GM12873 (cell line): Measurements from ENCODE around the gene SAE1.

Experiments used
- CTCF ChIP-seq: IDR thresholded peaks from 2 replicates; pipeline ENCODE4 v1.5.1; 2012; ENCODE audit warnings: low read depth, mild to moderate bottlenecking, moderate library complexity, low read length, control low read depth; ENCODE audit not compliant: insufficient read depth; ENCODE audit errors: missing control alignments

Gene SAE1

GRCh38 chr19:47176071-47176626, 45.5 kb downstream of the SAE1 start:
- no peak for TF ChIP-seq CTCF

- TF ChIP-seq CTCF = no peak
Observed at GRCh38 chr19:47176627-47177090, 46.0 kb downstream of the SAE1 start.

- TF ChIP-seq CTCF = no peak
Observed at GRCh38 chr19:47179653-47180310, 49.1 kb downstream of the SAE1 start.

- TF ChIP-seq CTCF = no peak
Observed at GRCh38 chr19:47183601-47184000, 53.0 kb downstream of the SAE1 start.

GRCh38 chr19:47186446-47187334, 56.1 kb downstream of the SAE1 start:
- TF ChIP-seq CTCF = peak; percentile 23

- TF ChIP-seq CTCF = no peak
Observed at GRCh38 chr19:47187335-47187655, 56.7 kb downstream of the SAE1 start.

GRCh38 chr19:47187797-47188196, 57.2 kb downstream of the SAE1 start:
- no peak for TF ChIP-seq CTCF
